ENCODE data around the gene DDX55.

Gene DDX55

DNA sequence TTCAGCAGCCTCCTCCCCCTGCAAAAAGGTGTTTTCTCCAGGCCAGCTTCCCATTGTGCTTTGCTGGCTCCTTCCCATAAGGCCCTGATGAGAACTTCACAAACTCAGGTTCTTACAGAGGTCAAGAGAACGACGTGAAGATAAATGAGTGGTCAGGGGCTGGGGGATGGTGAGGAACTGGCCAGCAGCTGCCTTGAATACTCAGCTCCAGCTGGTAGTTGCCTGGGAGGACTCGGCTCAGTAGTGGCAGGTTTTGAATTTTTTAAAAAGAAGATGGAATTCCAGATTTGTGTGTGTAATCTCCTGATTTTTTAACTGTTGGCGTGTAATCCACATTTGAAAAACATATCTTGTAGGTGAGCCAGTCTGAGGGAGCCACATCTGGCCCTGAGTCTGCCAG lies 5.9 kb downstream of the DDX55 start:
- no peak overlapping the region for H3K4me3 ChIP-seq (ENCODE audit: insufficient read depth, low read depth, low read length, poor library complexity, severe bottlenecking)
- H3K9me3 ChIP-seq (ENCODE audit: control insufficient read depth, low read length), result no peaks in the 10 kb centered on the region
- peaks cover 57% of the 10 kb centered on the region for H3K36me3 ChIP-seq (ENCODE audit: control insufficient read depth, insufficient read depth, low read length)

DNA sequence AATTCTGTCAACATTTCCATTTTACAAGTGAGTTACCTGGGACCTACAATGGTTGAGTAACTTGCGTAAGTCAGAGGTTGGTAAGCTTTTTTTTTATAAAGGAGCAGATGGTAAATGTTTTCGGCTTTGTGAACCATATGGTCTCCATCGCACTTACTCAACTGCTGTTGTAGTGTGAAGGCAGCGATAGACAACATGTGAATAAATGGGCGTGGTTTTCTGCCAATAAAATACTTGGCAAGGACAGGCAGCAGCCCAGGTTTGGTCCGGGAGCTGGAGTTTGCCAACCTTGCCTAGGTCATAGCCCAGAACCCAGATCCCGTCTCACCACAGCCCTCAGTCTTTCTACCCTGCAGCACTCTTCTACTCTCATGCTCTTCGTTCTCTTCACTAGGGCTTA lies 6.3 kb downstream of the DDX55 start:
- no peak for DNase-seq
- no peaks in the 10 kb centered on the region for H3K4me1 ChIP-seq (ENCODE audit: control insufficient read depth, insufficient read depth, low read length, poor library complexity, severe bottlenecking)
- H3K9me3 ChIP-seq (ENCODE audit: control insufficient read depth, low read length), result no peaks in the 10 kb centered on the region
- H3K27me3 ChIP-seq (replicated peaks; ENCODE audit: control insufficient read depth, insufficient read depth, low read length, poor library complexity, severe bottlenecking), result no peaks in the 10 kb centered on the region
- peaks cover 61% of the 10 kb centered on the region for H3K36me3 ChIP-seq (ENCODE audit: control insufficient read depth, insufficient read depth, low read length)
- H3K27ac ChIP-seq (ENCODE audit: insufficient read depth, low read length, poor library complexity, severe bottlenecking), result no peak overlapping the region
- no peak overlapping the region for H3K4me3 ChIP-seq (ENCODE audit: insufficient read depth, low read depth, low read length, poor library complexity, severe bottlenecking)

More for the DNA sequence above, 5.9 kb downstream of the DDX55 start:
- Histone ChIP-seq H3K4me1 (ENCODE audit: control insufficient read depth, insufficient read depth, low read length, poor library complexity, severe bottlenecking) (peaks cover 4% of the 10 kb centered on the region), H3K27me3 (replicated peaks; ENCODE audit: control insufficient read depth, insufficient read depth, low read length, poor library complexity, severe bottlenecking) (no peaks in the 10 kb centered on the region), H3K27ac (ENCODE audit: insufficient read depth, low read length, poor library complexity, severe bottlenecking) (no peak overlapping the region)
- no peak for DNase-seq

DNA sequence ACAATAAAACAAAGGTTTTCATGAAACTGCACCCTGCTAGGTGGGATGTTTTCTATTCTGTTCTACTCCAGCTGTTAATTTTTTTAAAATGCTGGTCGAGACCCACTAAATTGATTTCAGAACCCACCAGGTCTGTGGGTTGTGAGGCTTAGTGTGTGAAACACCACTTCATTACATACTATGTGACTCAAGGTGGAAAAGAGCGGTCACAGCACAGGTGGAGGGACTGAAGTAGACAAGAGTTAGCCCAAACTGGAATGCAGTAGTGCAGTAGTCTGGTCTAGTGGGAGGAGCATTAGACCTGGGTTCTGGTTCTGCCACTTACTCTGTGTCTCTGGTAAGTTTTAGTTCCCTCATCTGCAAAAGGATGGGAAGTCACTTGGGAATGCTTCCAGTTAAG lies 12.2 kb downstream of the DDX55 start:
- no peaks in the 10 kb centered on the region for H3K9me3 ChIP-seq (ENCODE audit: control insufficient read depth, low read length)
- no peaks in the 10 kb centered on the region for H3K4me1 ChIP-seq (ENCODE audit: control insufficient read depth, insufficient read depth, low read length, poor library complexity, severe bottlenecking)
- no peak overlapping the region for H3K4me3 ChIP-seq (ENCODE audit: insufficient read depth, low read depth, low read length, poor library complexity, severe bottlenecking)
- H3K36me3 ChIP-seq (ENCODE audit: control insufficient read depth, insufficient read depth, low read length), result peaks cover 82% of the 10 kb centered on the region
- no peaks in the 10 kb centered on the region for H3K27me3 ChIP-seq (replicated peaks; ENCODE audit: control insufficient read depth, insufficient read depth, low read length, poor library complexity, severe bottlenecking)
- no peak for DNase-seq
- H3K27ac ChIP-seq (ENCODE audit: insufficient read depth, low read length, poor library complexity, severe bottlenecking), result no peak overlapping the region

- H3K27ac ChIP-seq (ENCODE audit: insufficient read depth, low read length, poor library complexity, severe bottlenecking), result no peak overlapping the region
- DNase-seq, result no peak
- H3K4me1 ChIP-seq (ENCODE audit: control insufficient read depth, insufficient read depth, low read length, poor library complexity, severe bottlenecking), result no peaks in the 10 kb centered on the region
- H3K36me3 ChIP-seq (ENCODE audit: control insufficient read depth, insufficient read depth, low read length), result peaks cover 82% of the 10 kb centered on the region
- no peaks in the 10 kb centered on the region for H3K27me3 ChIP-seq (replicated peaks; ENCODE audit: control insufficient read depth, insufficient read depth, low read length, poor library complexity, severe bottlenecking)
- H3K9me3 ChIP-seq (ENCODE audit: control insufficient read depth, low read length), result no peaks in the 10 kb centered on the region
- no peak overlapping the region for H3K4me3 ChIP-seq (ENCODE audit: insufficient read depth, low read depth, low read length, poor library complexity, severe bottlenecking)
Observed at GRCh38 chr12:123614531-123614930, 12.6 kb downstream of the DDX55 start.

DNA sequence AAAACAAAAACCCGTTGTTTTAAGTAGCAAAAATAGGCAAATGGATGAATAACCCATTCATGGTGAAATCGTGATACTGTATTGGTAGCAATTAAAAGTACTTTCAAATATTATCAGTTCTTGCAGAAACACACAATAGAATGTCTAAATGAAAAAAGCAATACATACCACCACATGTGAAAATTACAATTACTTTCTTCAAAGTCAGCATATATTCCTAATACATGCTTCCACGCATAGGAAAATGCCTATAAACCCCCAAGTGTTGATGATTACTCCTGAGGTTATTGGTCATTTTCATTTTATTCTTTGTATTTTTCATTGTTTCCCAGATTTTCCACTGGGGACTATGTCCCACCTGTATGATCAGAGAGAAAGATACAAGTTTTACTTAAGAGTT lies 15.2 kb downstream of the DDX55 start:
- Histone ChIP-seq H3K9me3 (ENCODE audit: control insufficient read depth, low read length) (no peaks in the 10 kb centered on the region), H3K4me1 (ENCODE audit: control insufficient read depth, insufficient read depth, low read length, poor library complexity, severe bottlenecking) (no peaks in the 10 kb centered on the region), H3K36me3 (ENCODE audit: control insufficient read depth, insufficient read depth, low read length) (peaks cover 83% of the 10 kb centered on the region), H3K27me3 (replicated peaks; ENCODE audit: control insufficient read depth, insufficient read depth, low read length, poor library complexity, severe bottlenecking) (no peaks in the 10 kb centered on the region), H3K4me3 (ENCODE audit: insufficient read depth, low read depth, low read length, poor library complexity, severe bottlenecking) (no peak overlapping the region), H3K27ac (ENCODE audit: insufficient read depth, low read length, poor library complexity, severe bottlenecking) (no peak overlapping the region)
- no peak for DNase-seq

GRCh38 chr12:123617580-123617979 lies 15.7 kb downstream of the DDX55 start:
- Histone ChIP-seq H3K27me3 (replicated peaks; ENCODE audit: control insufficient read depth, insufficient read depth, low read length, poor library complexity, severe bottlenecking) (no peaks in the 10 kb centered on the region), H3K9me3 (ENCODE audit: control insufficient read depth, low read length) (no peaks in the 10 kb centered on the region), H3K27ac (ENCODE audit: insufficient read depth, low read length, poor library complexity, severe bottlenecking) (no peak overlapping the region), H3K36me3 (ENCODE audit: control insufficient read depth, insufficient read depth, low read length) (peaks cover 83% of the 10 kb centered on the region), H3K4me3 (ENCODE audit: insufficient read depth, low read depth, low read length, poor library complexity, severe bottlenecking) (no peak overlapping the region), H3K4me1 (ENCODE audit: control insufficient read depth, insufficient read depth, low read length, poor library complexity, severe bottlenecking) (no peaks in the 10 kb centered on the region)
- no peak for DNase-seq

DNA sequence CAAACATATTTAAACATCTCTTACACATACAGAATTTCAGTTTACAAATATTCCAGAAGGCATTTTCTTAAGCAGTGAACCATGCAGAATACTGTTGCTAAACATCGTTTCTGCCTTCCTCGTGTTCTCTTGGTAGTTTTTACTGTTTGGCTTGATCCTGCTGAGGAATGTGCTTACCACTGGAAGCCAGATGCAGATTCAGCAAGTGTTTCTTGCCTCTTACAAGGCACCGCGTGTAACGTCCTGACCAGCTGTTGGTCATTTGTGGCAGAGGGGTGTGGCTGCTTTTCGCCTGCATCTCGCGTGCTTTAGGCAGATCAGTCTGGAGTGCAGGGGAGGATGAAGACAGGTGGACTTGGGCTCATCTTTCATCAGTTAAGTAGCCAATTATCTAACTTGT lies 19.2 kb downstream of the DDX55 start:
- no peaks in the 10 kb centered on the region for H3K4me1 ChIP-seq (ENCODE audit: control insufficient read depth, insufficient read depth, low read length, poor library complexity, severe bottlenecking)
- no peak for DNase-seq
- peaks cover 68% of the 10 kb centered on the region for H3K36me3 ChIP-seq (ENCODE audit: control insufficient read depth, insufficient read depth, low read length)
- no peaks in the 10 kb centered on the region for H3K27me3 ChIP-seq (replicated peaks; ENCODE audit: control insufficient read depth, insufficient read depth, low read length, poor library complexity, severe bottlenecking)
- no peak overlapping the region for H3K4me3 ChIP-seq (ENCODE audit: insufficient read depth, low read depth, low read length, poor library complexity, severe bottlenecking)
- no peaks in the 10 kb centered on the region for H3K9me3 ChIP-seq (ENCODE audit: control insufficient read depth, low read length)
- H3K27ac ChIP-seq (ENCODE audit: insufficient read depth, low read length, poor library complexity, severe bottlenecking), result no peak overlapping the region

DNA sequence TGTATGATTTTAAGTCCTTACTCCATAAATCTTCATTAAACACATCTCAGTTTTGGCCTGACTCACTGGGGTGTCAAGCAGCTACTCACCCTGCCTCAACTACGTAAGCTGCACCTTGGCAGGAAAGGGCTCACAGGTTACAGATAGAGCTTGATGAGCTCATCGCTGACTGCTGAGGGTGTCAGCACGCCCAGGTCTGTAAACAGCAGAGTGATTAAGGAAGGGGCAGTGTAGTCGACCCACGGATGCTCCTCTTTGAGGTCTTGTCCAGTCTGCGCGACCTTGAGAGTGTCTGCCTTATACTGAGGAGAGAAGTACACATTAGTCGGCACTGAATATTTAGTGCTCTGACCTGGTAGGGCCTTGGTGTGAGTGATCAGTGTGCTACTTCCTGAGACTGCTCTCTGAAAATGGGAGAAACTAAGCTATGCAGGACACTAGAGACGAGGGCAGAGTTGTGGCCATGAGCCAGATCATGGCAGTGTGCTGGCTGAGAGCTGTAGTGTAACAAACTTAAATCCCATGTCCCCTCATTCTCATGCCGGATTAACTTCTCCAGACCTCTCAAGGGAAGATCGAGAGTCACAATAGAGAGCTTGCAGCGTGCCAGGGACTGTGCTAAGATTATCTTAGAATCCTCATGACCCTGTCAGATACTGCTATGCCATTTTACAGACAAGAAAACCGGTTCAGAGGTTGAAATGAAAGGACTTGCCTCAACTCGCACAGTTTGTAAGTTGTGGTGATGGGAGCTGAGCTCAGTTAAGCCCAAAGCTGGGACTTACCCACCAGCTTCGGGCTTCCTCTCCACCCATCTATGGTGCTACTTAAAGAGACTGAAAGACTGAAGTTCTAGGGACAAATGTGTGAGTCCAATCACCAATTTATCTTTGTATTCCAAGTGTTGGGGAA lies 20.0 kb downstream of the DDX55 start:
- H3K4me1 ChIP-seq (ENCODE audit: control insufficient read depth, insufficient read depth, low read length, poor library complexity, severe bottlenecking), result no peaks in the 10 kb centered on the region
- no peaks in the 10 kb centered on the region for H3K9me3 ChIP-seq (ENCODE audit: control insufficient read depth, low read length)
- H3K36me3 ChIP-seq (ENCODE audit: control insufficient read depth, insufficient read depth, low read length), result peaks cover 68% of the 10 kb centered on the region
- H3K27ac ChIP-seq (ENCODE audit: insufficient read depth, low read length, poor library complexity, severe bottlenecking), result no peak overlapping the region
- no peak overlapping the region for H3K4me3 ChIP-seq (ENCODE audit: insufficient read depth, low read depth, low read length, poor library complexity, severe bottlenecking)
- DNase-seq, result no peak
- H3K27me3 ChIP-seq (replicated peaks; ENCODE audit: control insufficient read depth, insufficient read depth, low read length, poor library complexity, severe bottlenecking), result no peaks in the 10 kb centered on the region

DNA sequence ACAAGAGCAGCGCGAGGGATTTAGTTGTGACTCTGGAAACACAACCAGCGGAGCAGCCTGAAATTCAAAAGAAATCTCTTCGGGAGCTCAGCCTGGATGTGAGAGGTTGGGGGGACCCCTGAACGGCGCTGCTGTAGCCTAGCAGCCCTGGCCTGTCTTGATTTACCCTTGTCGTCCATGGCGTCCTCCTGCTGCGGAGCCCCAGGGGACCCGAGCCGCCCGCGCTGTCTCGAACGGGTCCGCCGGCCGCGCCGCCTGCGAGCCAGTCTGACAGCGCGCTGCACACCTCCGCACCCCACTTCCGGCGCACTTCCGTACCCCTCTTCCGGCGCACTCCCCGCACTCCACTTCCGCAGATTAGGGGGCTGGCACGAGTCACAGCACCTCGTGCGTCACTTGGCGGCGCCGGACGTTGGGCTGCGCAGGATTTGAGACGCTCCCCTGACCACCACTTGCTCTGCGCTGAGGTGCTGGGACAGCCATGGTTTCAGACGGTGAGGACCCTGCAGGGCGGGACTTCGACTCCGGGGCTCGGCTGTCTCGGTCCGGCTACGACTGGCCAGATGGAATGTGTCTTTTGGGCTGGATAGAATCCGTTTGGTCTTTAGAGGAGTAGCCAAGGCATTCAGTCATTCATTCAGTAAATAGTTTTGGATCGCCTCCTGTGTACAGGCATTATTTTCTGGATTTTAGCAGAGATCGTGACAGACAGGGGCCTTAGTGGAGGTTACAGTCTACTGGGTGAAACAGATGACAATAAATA lies 31.7 kb downstream of the DDX55 start, which contains the start of the genes EIF2B1 and GTF2H3:
Gene EIF2B1 (minus strand): TSS at position 308 of the 763 bp plus-strand sequence. CDS start 129 bp downstream, at position 179.
Gene GTF2H3 (plus strand): TSS at position 451 of the 763 bp plus-strand sequence. CDS start 31 bp downstream, at position 482.
- H3K27ac ChIP-seq (ENCODE audit: insufficient read depth, low read length, poor library complexity, severe bottlenecking), result peak within 1 kb of the TSS; percentile 78
- peak within 1 kb of the TSS; percentile 61 for H3K4me3 ChIP-seq (ENCODE audit: insufficient read depth, low read depth, low read length, poor library complexity, severe bottlenecking)
- no peaks in the 10 kb centered on the region for H3K27me3 ChIP-seq (replicated peaks; ENCODE audit: control insufficient read depth, insufficient read depth, low read length, poor library complexity, severe bottlenecking)
- H3K4me1 ChIP-seq (ENCODE audit: control insufficient read depth, insufficient read depth, low read length, poor library complexity, severe bottlenecking), result peaks cover 10% of the 10 kb centered on the region
- peaks cover 23% of the 10 kb centered on the region for H3K36me3 ChIP-seq (ENCODE audit: control insufficient read depth, insufficient read depth, low read length)
- no peaks in the 10 kb centered on the region for H3K9me3 ChIP-seq (ENCODE audit: control insufficient read depth, low read length)
- DNase-seq, result peak; percentile 92 to 95 (median 93)

GRCh38 chr12:123634142-123634561 lies 32.3 kb downstream of the DDX55 start:
- Histone ChIP-seq H3K36me3 (ENCODE audit: control insufficient read depth, insufficient read depth, low read length) (peaks cover 17% of the 10 kb centered on the region), H3K27me3 (replicated peaks; ENCODE audit: control insufficient read depth, insufficient read depth, low read length, poor library complexity, severe bottlenecking) (no peaks in the 10 kb centered on the region), H3K4me3 (ENCODE audit: insufficient read depth, low read depth, low read length, poor library complexity, severe bottlenecking) (peak overlapping the region; percentile 61), H3K27ac (ENCODE audit: insufficient read depth, low read length, poor library complexity, severe bottlenecking) (peak overlapping the region; percentile 78), H3K4me1 (ENCODE audit: control insufficient read depth, insufficient read depth, low read length, poor library complexity, severe bottlenecking) (peaks cover 10% of the 10 kb centered on the region), H3K9me3 (ENCODE audit: control insufficient read depth, low read length) (no peaks in the 10 kb centered on the region)
- no peak for DNase-seq

Measured in effector memory CD4-positive, alpha-beta T cell (primary cell).